Right cardiac atrium (tissue), 5 donors: ENCODE measurements around the gene MORN1. TPM values are rescaled to one million over a fixed set of nuclear protein-coding genes. Genes with fewer than 3 reads are reported as not detected.

Experiments
- ATAC-seq, 2 donors: fragments of 200-7000 bp; cut with Tn5 transposase; one replicate each; pipeline versions ENCODE4 v1.8.0 to v1.9.1; 2020; ENCODE audit warnings: moderate library complexity in 2 of 2, mild to moderate bottlenecking in 1 of 2
- DNase-seq, 3 donors: peaks; one replicate each; pipeline ENCODE4 v3.0.0-alpha.2; 2020
- H3K27ac ChIP-seq: one replicate; pipeline ENCODE4 v1.5.1; 2013; ENCODE audit warnings: mild to moderate bottlenecking, low read length, control low read depth, moderate library complexity
- H3K27me3 ChIP-seq: one replicate; pipeline ENCODE4 v1.6.1; 2013; ENCODE audit not compliant: control insufficient read depth, insufficient read depth
- H3K4me1 ChIP-seq: one replicate; pipeline ENCODE4 v1.6.1; 2013; ENCODE audit warnings: low read length; ENCODE audit not compliant: control insufficient read depth, insufficient read depth
- H3K4me3 ChIP-seq: one replicate; pipeline ENCODE4 v1.5.1; 2013; ENCODE audit warnings: low read length, control low read depth
- H3K9me3 ChIP-seq: one replicate; pipeline ENCODE4 v1.6.1; 2013; ENCODE audit warnings: low read length; ENCODE audit not compliant: control insufficient read depth
- WGBS: extraction: QIAGEN DNeasy Blood & Tissue Kit; methylation state at CpG from one replicate; pipeline ENCODE4 v1.1.7; 2013; 5-methylcytosine and 5-hydroxymethylcytosine counted together
- intact Hi-C, 4 donors: fragments of 100-400 bp; cut with DNase I; formaldehyde crosslinking; loops; one replicate each; pipeline versions ENCODE4 v1.11.0 to v1.14.0; 2022 to 2023
- polyA plus RNA-seq: library from polyadenylated mRNA; stranded (reverse); fragments of 200-250 nt; gene quantifications from one replicate; pipeline ENCODE4 v1.2.3, GENCODE V29; 2013
- total RNA-seq, 4 donors: library from RNA; stranded (reverse); fragmentation: NEBNext Ultra II Directional; extraction: Animal tissue kit (Norgen Biotek cat#: 25700); gene quantifications; one replicate each; pipeline ENCODE4 v1.2.1, GENCODE V29; 2021
- donor health status: healthy with polysubstance abuse.
- donor health status: DM: no; HTN: yes; CAD: no.
- donor health status: DM: no; HTN: no; CAD: no.
- donor health status: DM: no; HTN: yes; CAD: no; lungs with severe emphysema.
- donor health status: DM: yes; HTN: yes; CAD: no.

Gene MORN1
- total and polyA plus RNA-seq, 5 donors = 3.2 to 5.1 (median 4.1) TPM

- ATAC-seq (no peak), DNase-seq (peak in 2 of 3 donors; percentile 11 to 31)
- intact Hi-C loops = no loop called here
- Histone ChIP-seq H3K9me3 (no peaks in the 10 kb centered on the region), H3K27me3 (no peaks in the 10 kb centered on the region), H3K4me3 (no peak overlapping the region), H3K27ac (no peak overlapping the region), H3K4me1 (no peaks in the 10 kb centered on the region)
- WGBS = 89% methylated on average over 29 of the region's 29 CpGs
Measured at GRCh38 chr1:2341706-2342383, 49.5 kb downstream of the MORN1 start.

DNA sequence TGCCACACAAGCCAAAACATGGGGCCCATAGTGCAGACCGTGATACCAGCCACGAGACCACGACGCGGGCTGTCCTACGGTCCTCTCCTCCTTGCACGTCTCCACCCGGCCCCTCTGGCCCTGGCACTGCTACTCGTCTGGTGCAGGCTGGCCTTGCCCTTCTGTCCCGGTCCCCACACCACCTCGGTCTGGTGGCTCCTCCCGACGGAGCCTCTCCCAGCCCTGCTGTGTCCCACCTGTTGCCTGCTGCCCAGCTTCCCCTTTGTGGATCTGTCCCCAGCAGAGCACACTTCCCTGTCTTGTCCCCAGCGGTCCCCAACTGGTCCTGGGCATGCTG is 50.5 kb downstream of the MORN1 start:
- Histone ChIP-seq H3K4me3 (no peak overlapping the region), H3K27ac (no peak overlapping the region), H3K4me1 (no peaks in the 10 kb centered on the region), H3K9me3 (no peaks in the 10 kb centered on the region), H3K27me3 (no peaks in the 10 kb centered on the region)
- peak; percentile 12 to 41 (median 40) for DNase-seq
- intact Hi-C loops = no loop called here
- ATAC-seq = no peak
- 92% methylated on average over 14 of the region's 14 CpGs for WGBS

DNA sequence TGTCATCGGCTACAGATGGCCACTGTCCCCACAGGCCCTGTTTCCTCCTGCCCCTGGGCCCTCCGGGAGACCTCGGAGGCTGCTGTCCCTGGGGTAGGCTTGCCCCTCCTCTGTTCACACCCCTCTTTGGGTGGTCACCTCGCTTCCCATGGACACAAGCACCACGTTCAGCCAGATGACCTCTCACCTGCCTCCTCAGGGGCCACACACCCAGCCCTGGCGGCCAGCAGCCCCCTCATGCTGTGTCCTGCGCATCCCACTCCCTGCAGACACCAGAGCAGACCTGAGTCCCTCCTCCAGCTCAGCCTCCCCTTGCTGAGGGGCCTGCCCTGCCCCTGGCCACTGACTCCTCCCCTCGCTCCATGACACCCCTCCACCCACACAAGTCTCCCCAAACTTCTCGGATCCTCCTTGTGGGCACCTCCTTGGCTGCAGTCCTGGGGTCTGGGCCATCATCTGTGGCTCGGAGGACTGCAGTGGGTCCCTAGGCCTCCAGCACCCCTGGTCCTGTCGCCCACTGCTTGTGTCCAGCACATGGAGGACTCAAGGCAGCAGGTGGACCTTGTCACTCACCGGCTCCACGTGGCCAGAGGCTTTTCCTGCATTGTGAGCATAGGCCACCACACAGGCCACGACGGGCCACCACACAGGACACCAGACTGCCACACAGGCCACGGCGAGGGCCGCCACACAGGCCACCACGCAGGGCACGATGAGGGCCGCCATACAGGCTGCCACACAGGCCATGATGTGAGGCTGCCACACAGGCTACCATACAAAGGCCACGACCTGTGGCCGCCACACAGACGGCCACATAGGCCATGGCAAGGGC is 51.1 kb downstream of the MORN1 start:
- Histone ChIP-seq H3K9me3 (no peaks in the 10 kb centered on the region), H3K27me3 (no peaks in the 10 kb centered on the region), H3K4me1 (no peaks in the 10 kb centered on the region), H3K4me3 (no peak overlapping the region), H3K27ac (no peak overlapping the region)
- DNase-seq = peak in 2 of 3 donors; percentile 18 to 34
- WGBS = 90% methylated on average over 24 of the region's 24 CpGs
- intact Hi-C loops = no loop called here
- no peak for ATAC-seq

- WGBS = 87% methylated on average over 45 of the region's 45 CpGs
- Histone ChIP-seq H3K9me3 (no peaks in the 10 kb centered on the region), H3K4me3 (no peak overlapping the region), H3K27me3 (no peaks in the 10 kb centered on the region), H3K4me1 (no peaks in the 10 kb centered on the region), H3K27ac (no peak overlapping the region)
- intact Hi-C loops = no loop called here
- ATAC-seq (no peak), DNase-seq (peak; percentile 11 to 53 (median 42))
Measured at GRCh38 chr1:2339206-2340085, 51.9 kb downstream of the MORN1 start.

GRCh38 chr1:2337501-2337900 is 53.9 kb downstream of the MORN1 start:
- ATAC-seq (no peak), DNase-seq (peak in 1 of 3 donors; percentile 26)
- WGBS = 63% methylated on average over 10 of the region's 10 CpGs
- Histone ChIP-seq H3K9me3 (no peaks in the 10 kb centered on the region), H3K27me3 (no peaks in the 10 kb centered on the region), H3K4me3 (no peak overlapping the region), H3K4me1 (no peaks in the 10 kb centered on the region), H3K27ac (no peak overlapping the region)
- intact Hi-C loops = no loop called here

DNA sequence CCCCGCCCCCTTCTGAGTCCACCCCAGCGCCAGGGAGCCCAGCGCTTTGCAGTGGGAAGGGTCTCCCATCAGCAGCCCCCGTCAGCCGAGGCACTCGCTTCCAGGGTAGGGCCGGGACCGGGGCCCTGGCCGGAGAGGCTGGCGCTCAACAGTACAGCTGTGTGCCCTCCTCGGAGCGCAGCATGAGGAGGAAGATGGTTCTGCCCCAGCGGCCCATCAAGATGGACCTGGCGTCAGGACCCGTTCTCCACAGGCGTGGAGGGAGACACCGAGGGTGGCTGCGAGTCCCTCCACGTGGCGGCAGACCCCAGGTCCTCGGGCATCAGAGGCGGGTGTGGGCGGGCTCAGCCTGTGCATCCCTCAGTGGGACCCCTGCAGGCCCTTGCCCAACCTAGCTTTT is 54.3 kb downstream of the MORN1 start:
- Histone ChIP-seq H3K4me3 (no peak overlapping the region), H3K27ac (no peak overlapping the region), H3K9me3 (no peaks in the 10 kb centered on the region), H3K4me1 (no peaks in the 10 kb centered on the region), H3K27me3 (no peaks in the 10 kb centered on the region)
- intact Hi-C loops = no loop called here
- ATAC-seq (no peak), DNase-seq (no peak)
- WGBS = 91% methylated on average over 23 of the region's 23 CpGs

- no peaks in the 10 kb centered on the region for H3K4me1 ChIP-seq
- intact Hi-C loops = no loop called here
- H3K4me3 ChIP-seq = no peak overlapping the region
- DNase-seq (no peak), ATAC-seq (no peak)
- H3K9me3 ChIP-seq = no peaks in the 10 kb centered on the region
- 82% methylated on average over 11 of the region's 11 CpGs for WGBS
- H3K27me3 ChIP-seq = no peaks in the 10 kb centered on the region
- no peak overlapping the region for H3K27ac ChIP-seq
Measured at GRCh38 chr1:2336499-2336898, 54.9 kb downstream of the MORN1 start.

DNA sequence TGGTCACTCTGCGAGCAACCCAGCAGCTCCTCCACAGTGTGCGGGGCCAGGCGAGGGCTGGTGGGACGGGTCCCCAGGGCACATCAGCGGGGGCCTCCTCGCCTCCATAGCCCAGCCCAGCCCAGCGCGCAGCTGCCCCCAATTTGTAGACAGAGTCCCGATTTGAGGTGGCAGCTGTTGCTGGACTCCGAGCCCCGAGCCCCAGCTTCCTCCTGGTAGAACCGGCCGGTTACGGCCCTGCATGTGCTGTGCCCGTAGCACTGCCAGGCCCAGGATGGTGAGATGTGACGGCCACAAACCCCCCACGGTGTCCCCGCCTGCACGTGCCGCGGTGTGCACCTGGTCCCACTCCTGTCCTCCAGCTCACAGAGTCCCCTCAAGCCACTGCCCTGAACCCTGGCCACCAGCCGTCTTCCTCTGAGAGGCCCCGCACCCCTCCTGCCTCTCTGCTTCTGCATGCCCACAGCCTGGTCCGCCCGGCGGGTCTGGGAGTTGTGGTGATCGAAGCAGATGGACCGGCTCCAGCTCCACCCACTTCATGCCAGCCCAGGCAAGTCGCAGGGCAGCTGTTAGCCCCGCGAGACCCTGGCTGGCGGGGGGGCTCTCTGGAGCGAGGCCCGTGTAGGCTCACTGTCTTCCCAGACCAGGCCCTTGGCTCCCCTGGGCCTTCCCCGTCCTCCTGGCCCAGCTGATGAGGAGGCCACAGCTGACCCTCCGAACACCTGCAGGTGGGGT is 55.5 kb downstream of the MORN1 start:
- ATAC-seq = no peak
- Histone ChIP-seq H3K4me3 (no peak overlapping the region), H3K4me1 (no peaks in the 10 kb centered on the region), H3K9me3 (no peaks in the 10 kb centered on the region), H3K27me3 (no peaks in the 10 kb centered on the region), H3K27ac (no peak overlapping the region)
- WGBS = 91% methylated on average over 36 of the region's 36 CpGs
- DNase-seq = no peak
- intact Hi-C loops = no loop called here

DNA sequence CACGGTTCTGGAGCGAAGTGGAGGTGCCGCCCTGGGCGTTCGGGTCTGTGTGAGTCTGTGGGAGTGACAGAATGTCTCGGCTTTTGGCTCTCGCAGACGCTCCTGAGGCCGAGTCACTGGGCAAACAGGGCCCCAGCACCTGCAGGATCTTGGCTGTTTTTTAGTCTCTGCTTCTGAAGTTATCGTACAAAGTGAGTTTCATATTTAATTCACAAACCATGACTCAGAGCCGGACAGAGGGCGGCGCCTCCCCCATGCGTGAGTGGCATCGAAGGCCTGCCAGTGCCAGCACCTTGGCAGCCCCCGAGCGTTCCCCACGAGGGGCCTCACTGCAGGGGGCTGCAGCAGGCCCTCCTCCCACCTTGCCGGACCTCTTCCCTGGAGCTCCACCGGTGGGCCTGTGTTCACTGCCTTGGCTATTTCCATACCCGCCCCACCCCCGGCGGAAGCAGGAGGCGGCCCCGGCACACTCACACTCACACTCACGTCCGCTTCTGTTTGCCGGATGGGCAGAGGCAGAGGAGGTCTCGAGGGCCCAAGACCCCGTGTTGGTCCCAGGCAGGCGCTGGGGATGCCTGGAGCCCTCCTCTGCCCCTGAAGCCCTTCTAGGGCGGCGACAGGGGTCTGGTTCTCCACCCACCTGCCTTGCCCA is 56.3 kb downstream of the MORN1 start:
- 73% methylated on average over 33 of the region's 33 CpGs for WGBS
- no peaks in the 10 kb centered on the region for H3K27me3 ChIP-seq
- no peak overlapping the region for H3K27ac ChIP-seq
- intact Hi-C loops = no loop called here
- H3K4me1 ChIP-seq = peaks cover 3% of the 10 kb centered on the region
- no peaks in the 10 kb centered on the region for H3K9me3 ChIP-seq
- no peak for DNase-seq
- no peak for ATAC-seq
- H3K4me3 ChIP-seq = no peak overlapping the region

DNA sequence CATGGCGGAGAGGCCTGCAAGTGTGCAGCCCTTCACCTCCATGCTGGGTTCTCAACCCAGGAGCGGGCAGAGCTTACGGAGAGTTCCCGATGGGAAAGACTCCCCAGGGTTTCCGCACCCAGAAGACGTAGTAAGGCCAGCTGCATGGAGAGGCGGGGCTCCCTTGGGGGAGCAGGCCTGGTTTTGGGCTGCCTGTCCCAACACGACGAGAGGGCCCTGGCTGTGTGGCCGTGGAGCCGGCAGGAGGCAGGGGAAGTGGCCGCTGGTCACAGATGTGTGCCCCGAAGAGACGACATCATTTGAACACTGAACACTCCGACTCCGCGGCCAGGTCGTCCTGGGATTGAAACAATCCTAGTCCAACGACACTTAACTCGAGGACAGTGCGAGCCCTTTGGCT is 57.0 kb downstream of the MORN1 start:
- intact Hi-C loops = no loop called here
- no peak for ATAC-seq
- H3K4me3 ChIP-seq = no peak overlapping the region
- no peak for DNase-seq
- H3K4me1 ChIP-seq = peaks cover 3% of the 10 kb centered on the region
- no peaks in the 10 kb centered on the region for H3K9me3 ChIP-seq
- no peaks in the 10 kb centered on the region for H3K27me3 ChIP-seq
- WGBS = 88% methylated on average over 21 of the region's 21 CpGs
- no peak overlapping the region for H3K27ac ChIP-seq
